Progenitor cell of endocrine pancreas (in vitro differentiated cells): Measurements from ENCODE around the gene TTLL8. TPM values are rescaled to one million over a fixed set of nuclear protein-coding genes. Genes with fewer than 3 reads are reported as not detected.
"Not testable (repeated sequence)": the region's sequence is repeated elsewhere in the genome, so short reads cannot be mapped to it uniquely, and the experiment has no call there.

Experiments
- DNase-seq: peaks from one replicate; pipeline ENCODE4 v3.0.0; 2021; ENCODE audit warnings: low spot score; ENCODE audit not compliant: unreplicated experiment
- H3K27ac Mint-ChIP-seq: 2 replicates; pipeline ENCODE4 v1.8.0; 2021; ENCODE audit warnings: mild to moderate bottlenecking, moderate library complexity, mixed read lengths
- H3K27me3 Mint-ChIP-seq: 2 replicates; pipeline ENCODE4 v1.8.0; 2021; ENCODE audit warnings: mixed read lengths
- H3K36me3 Mint-ChIP-seq: 2 replicates; pipeline ENCODE4 v1.8.0; 2022; ENCODE audit warnings: mixed read lengths; ENCODE audit not compliant: insufficient read depth
- H3K4me1 Mint-ChIP-seq: 2 replicates; pipeline ENCODE4 v1.8.0; 2021; ENCODE audit warnings: low read depth, mixed read lengths
- H3K4me3 Mint-ChIP-seq: 2 replicates; pipeline ENCODE4 v1.8.0; 2021; ENCODE audit warnings: low read depth, mild to moderate bottlenecking, moderate library complexity, mixed read lengths
- H3K9me3 Mint-ChIP-seq: 2 replicates; pipeline ENCODE4 v1.8.0; 2021; ENCODE audit warnings: low read depth, mixed read lengths
- CTCF ChIP-seq: fragments of 200-600 bp; sonication (generic); IDR thresholded peaks from one replicate; pipeline ENCODE4 v1.5.0; 2021; ENCODE audit warnings: antibody characterized with exemption, mild to moderate bottlenecking; ENCODE audit not compliant: unreplicated experiment
- total RNA-seq: library from RNA; stranded (reverse); gene quantifications from 2 replicates; pipeline ENCODE4 v1.2.1, GENCODE V29; 2021

TTLL8 gene
- total RNA-seq, 1 donor from 2014 or later = not detected

- no peaks in the 10 kb centered on the region for H3K4me1 Mint-ChIP-seq
- H3K4me3 Mint-ChIP-seq = no peak overlapping the region
- no peak overlapping the region for H3K27ac Mint-ChIP-seq
- DNase-seq = no peak
- peaks cover 19% of the 10 kb centered on the region for H3K27me3 Mint-ChIP-seq
- H3K36me3 Mint-ChIP-seq = no peaks in the 10 kb centered on the region
- TF ChIP-seq CTCF = no peak
- H3K9me3 Mint-ChIP-seq = peaks cover 12% of the 10 kb centered on the region
Observed at GRCh38 chr22:49993649-49994360, 64.3 kb downstream of the TTLL8 start.

GRCh38 chr22:49992921-49993648 lies 65.0 kb downstream of the TTLL8 start:
- Mint-ChIP-seq H3K4me1 (no peaks in the 10 kb centered on the region), H3K36me3 (no peaks in the 10 kb centered on the region), H3K27me3 (peaks cover 17% of the 10 kb centered on the region), H3K27ac (no peak overlapping the region), H3K9me3 (peaks cover 16% of the 10 kb centered on the region), H3K4me3 (no peak overlapping the region)
- peak; percentile 15 for DNase-seq
- TF ChIP-seq CTCF = peak; percentile 65

- Mint-ChIP-seq H3K36me3 (no peaks in the 10 kb centered on the region), H3K9me3 (peaks cover 19% of the 10 kb centered on the region), H3K27ac (no peak overlapping the region), H3K4me1 (no peaks in the 10 kb centered on the region), H3K27me3 (peaks cover 21% of the 10 kb centered on the region), H3K4me3 (no peak overlapping the region)
- DNase-seq = no peak
- no peak for TF ChIP-seq CTCF
Observed at GRCh38 chr22:49991907-49992533, 66.1 kb downstream of the TTLL8 start.

GRCh38 chr22:49991167-49991566 lies 66.9 kb downstream of the TTLL8 start:
- H3K4me3 Mint-ChIP-seq = no peak overlapping the region
- DNase-seq = no peak
- H3K4me1 Mint-ChIP-seq = no peaks in the 10 kb centered on the region
- H3K27ac Mint-ChIP-seq = no peak overlapping the region
- no peaks in the 10 kb centered on the region for H3K36me3 Mint-ChIP-seq
- H3K27me3 Mint-ChIP-seq = peaks cover 29% of the 10 kb centered on the region
- no peak for TF ChIP-seq CTCF
- H3K9me3 Mint-ChIP-seq = peaks cover 26% of the 10 kb centered on the region

- not testable (repeated sequence) for H3K4me1 Mint-ChIP-seq, H3K27ac Mint-ChIP-seq, H3K36me3 Mint-ChIP-seq, DNase-seq, H3K4me3 Mint-ChIP-seq
- Mint-ChIP-seq H3K9me3 (peaks cover 34% of the 10 kb centered on the region), H3K27me3 (peaks cover 42% of the 10 kb centered on the region)
Observed at GRCh38 chr22:49989826-49990225, 68.3 kb downstream of the TTLL8 start.
